K562 (cell line): ENCODE measurements around the gene SLC6A13.

Source experiments
- ARNT ChIP-seq, 2 experiments: fragments of 450-650 bp; IDR thresholded peaks; 2 replicates each; pipeline ENCODE4 v1.6.1; 2016; ENCODE audit warnings: mild to moderate bottlenecking in 1 of 2
- ETS1 ChIP-seq: conservative IDR thresholded peaks from 2 replicates; pipeline ENCODE4 v1.6.1; 2011; ENCODE audit warnings: low read depth, mild to moderate bottlenecking, low read length; ENCODE audit not compliant: control insufficient read depth
- FOS ChIP-seq: IDR thresholded peaks from 3 replicates; pipeline ENCODE4 v1.6.1; 2011; ENCODE audit not compliant: insufficient read length; ENCODE audit errors: extremely low read depth
- MCM7 ChIP-seq, 2 experiments: fragments of 450-650 bp; IDR thresholded peaks; 2 replicates each; pipeline ENCODE4 v1.6.1; 2016 to 2018
- MNT ChIP-seq, 2 experiments: fragments of 450-650 bp; conservative IDR thresholded peaks; 2 replicates each; pipeline ENCODE4 v1.6.1; 2017; ENCODE audit warnings: mild to moderate bottlenecking in 2 of 2, moderate library complexity in 2 of 2
- MTA3 ChIP-seq: fragments of 450-650 bp; formaldehyde crosslinking; IDR thresholded peaks from 2 replicates; pipeline ENCODE4 v1.6.1; 2017; ENCODE audit warnings: mild to moderate bottlenecking, borderline replicate concordance
- TAF1 ChIP-seq: IDR thresholded peaks from 2 replicates; pipeline ENCODE4 v1.6.1; 2011; ENCODE audit warnings: mild to moderate bottlenecking, low read length, moderate library complexity; ENCODE audit not compliant: insufficient read depth, control insufficient read depth, severe bottlenecking; ENCODE audit errors: extremely low read depth
- ZNF175 ChIP-seq: fragments of 200-800 bp; sonication (Bioruptor generic); IDR thresholded peaks from 2 replicates; pipeline ENCODE4 v1.6.1; 2016; ENCODE audit warnings: low read depth, mild to moderate bottlenecking, missing genetic modification characterization, missing compliant biosample characterization
- ZNF239 ChIP-seq: fragments of 250-450 bp; sonication (Bioruptor Pico); IDR thresholded peaks from 2 replicates; pipeline ENCODE4 v1.4.0; 2020; ENCODE audit warnings: mild to moderate bottlenecking
- ZNF311 ChIP-seq: fragments of 250-450 bp; sonication (Bioruptor Pico); IDR thresholded peaks from 2 replicates; pipeline ENCODE4 v1.4.0; 2020; ENCODE audit warnings: mild to moderate bottlenecking, moderate library complexity
- TF ChIP-seq, protein P1 (sequence below): sonication (generic); formaldehyde crosslinking; IDR thresholded peaks from 2 replicates; pipeline ENCODE4 v1.8.1; 2023; ENCODE audit warnings: mild to moderate bottlenecking, missing genetic modification reagents
- TF ChIP-seq, protein P2 (sequence below): fragments of 450-650 bp; formaldehyde crosslinking; IDR thresholded peaks from 2 replicates; pipeline ENCODE4 v1.4.0; 2020; ENCODE audit warnings: mild to moderate bottlenecking

- TF ChIP-seq, protein P1, sequence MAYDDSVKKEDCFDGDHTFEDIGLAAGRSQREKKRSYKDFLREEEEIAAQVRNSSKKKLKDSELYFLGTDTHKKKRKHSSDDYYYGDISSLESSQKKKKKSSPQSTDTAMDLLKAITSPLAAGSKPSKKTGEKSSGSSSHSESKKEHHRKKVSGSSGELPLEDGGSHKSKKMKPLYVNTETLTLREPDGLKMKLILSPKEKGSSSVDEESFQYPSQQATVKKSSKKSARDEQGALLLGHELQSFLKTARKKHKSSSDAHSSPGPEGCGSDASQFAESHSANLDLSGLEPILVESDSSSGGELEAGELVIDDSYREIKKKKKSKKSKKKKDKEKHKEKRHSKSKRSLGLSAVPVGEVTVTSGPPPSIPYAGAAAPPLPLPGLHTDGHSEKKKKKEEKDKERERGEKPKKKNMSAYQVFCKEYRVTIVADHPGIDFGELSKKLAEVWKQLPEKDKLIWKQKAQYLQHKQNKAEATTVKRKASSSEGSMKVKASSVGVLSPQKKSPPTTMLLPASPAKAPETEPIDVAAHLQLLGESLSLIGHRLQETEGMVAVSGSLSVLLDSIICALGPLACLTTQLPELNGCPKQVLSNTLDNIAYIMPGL = no peak
- TF ChIP-seq, protein P2, sequence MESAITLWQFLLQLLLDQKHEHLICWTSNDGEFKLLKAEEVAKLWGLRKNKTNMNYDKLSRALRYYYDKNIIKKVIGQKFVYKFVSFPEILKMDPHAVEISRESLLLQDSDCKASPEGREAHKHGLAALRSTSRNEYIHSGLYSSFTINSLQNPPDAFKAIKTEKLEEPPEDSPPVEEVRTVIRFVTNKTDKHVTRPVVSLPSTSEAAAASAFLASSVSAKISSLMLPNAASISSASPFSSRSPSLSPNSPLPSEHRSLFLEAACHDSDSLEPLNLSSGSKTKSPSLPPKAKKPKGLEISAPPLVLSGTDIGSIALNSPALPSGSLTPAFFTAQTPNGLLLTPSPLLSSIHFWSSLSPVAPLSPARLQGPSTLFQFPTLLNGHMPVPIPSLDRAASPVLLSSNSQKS (CRISPR knock-in tag) = no peak
- TF ChIP-seq ZNF175 (CRISPR knock-in tag) = no peak
- TF ChIP-seq MCM7 (IDR thresholded peaks at IDR 0.05) = no peak
- no peak for TF ChIP-seq ARNT (IDR thresholded peaks at IDR 0.05)
- TF ChIP-seq ZNF311 (CRISPR knock-in tag) = no peak
- no peak for TF ChIP-seq MTA3
- TF ChIP-seq MNT (conservative IDR thresholded peaks at IDR 0.05) = no peak
- no peak for TF ChIP-seq TAF1
- TF ChIP-seq FOS = no peak
- TF ChIP-seq ETS1 = no peak
- no peak for TF ChIP-seq ZNF239 (CRISPR knock-in tag)
These were observed 23.8 kb downstream of the SLC6A13 start for GRCh38 chr12:238736-239398.
